Testis (tissue), 2 donors: ENCODE measurements around the gene WDR37.

Source experiments
- CTCF ChIP-seq, 3 experiments: fragments of 450-650 bp in 2 of 3; fragments of 200-600 bp in 1 of 3; sonication (generic) in 1 of 3; IDR thresholded peaks; one replicate each; pipeline ENCODE4 v1.5.1; 2016 to 2019; ENCODE audit warnings: antibody characterized with exemption in 3 of 3, mild to moderate bottlenecking in 2 of 3, moderate library complexity in 1 of 3
- POLR2A ChIP-seq: fragments of 450-650 bp; IDR thresholded peaks from one replicate; pipeline ENCODE4 v1.6.1; 2017; ENCODE audit warnings: antibody characterized with exemption, mild to moderate bottlenecking, moderate library complexity

DNA sequence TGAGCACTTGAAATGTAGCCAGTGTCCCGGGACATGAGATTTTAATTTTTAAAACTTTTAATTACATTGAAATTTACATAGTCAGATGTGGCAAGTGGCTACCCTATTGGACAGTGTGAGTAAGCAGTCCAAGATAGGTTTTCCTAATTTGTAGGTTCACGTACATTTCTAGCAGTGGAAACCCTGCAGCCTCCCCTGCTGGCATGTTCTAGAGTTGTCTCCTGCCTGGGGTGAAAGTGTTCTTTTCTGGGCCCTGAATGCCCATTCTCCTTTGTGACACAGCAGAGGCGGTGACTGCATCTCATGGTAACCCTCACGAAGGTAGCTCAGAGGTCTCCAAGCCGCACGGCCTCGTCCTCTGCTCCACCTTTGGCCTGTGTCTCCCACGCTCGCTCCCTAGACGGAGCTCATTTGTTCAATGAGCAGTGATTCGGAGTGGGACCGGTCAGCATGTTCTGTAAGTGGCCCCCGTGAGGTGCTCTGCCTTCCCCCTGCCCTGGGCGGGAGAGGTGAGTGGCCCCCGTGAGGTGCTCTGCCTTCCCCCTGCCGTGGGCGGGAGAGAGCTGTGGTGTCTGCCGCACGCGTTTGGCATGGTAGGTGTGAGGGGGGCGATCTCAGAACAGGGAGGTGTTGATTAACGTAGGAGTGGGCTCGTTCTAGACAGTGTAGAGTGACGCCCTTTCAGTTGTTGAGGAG lies 18.0 kb downstream of the WDR37 start:
- peak in 1 of 3 experiments; percentile 16 for TF ChIP-seq CTCF (IDR thresholded peaks at IDR 0.05)
- TF ChIP-seq POLR2A = no peak
